Fibroblast of pulmonary artery (primary cell): ENCODE results near the gene KCNIP4.

Source experiments
- DNase-seq: peaks from one replicate; pipeline ENCODE4 v3.0.0-alpha.2; 2010; ENCODE audit warnings: low read depth
- H3K4me3 ChIP-seq: replicated peaks from 2 replicates; pipeline ENCODE4 v1.5.1; 2011; ENCODE audit warnings: low read depth, mild to moderate bottlenecking, control low read depth, low read length, moderate library complexity
- CTCF ChIP-seq: IDR thresholded peaks from 2 replicates; pipeline ENCODE4 v1.5.1; 2011; ENCODE audit warnings: mild to moderate bottlenecking, control low read depth, low read length, inconsistent platforms; ENCODE audit errors: missing control alignments

KCNIP4 gene

GRCh38 chr4:20683766-20684165 is 1264.8 kb downstream of the KCNIP4 start:
- H3K4me3 ChIP-seq: no peak overlapping the region
- TF ChIP-seq CTCF: no peak
- DNase-seq: no peak

GRCh38 chr4:20682853-20683252 is 1265.7 kb downstream of the KCNIP4 start:
- no peak overlapping the region for H3K4me3 ChIP-seq
- no peak for DNase-seq
- TF ChIP-seq CTCF: no peak

- H3K4me3 ChIP-seq: no peak overlapping the region
- no peak for DNase-seq
- no peak for TF ChIP-seq CTCF
Observed at GRCh38 chr4:20681271-20681670, 1267.3 kb downstream of the KCNIP4 start.

GRCh38 chr4:20680736-20681135 is 1267.8 kb downstream of the KCNIP4 start:
- no peak for DNase-seq
- no peak overlapping the region for H3K4me3 ChIP-seq
- no peak for TF ChIP-seq CTCF

- no peak overlapping the region for H3K4me3 ChIP-seq
- no peak for DNase-seq
- no peak for TF ChIP-seq CTCF
Observed at GRCh38 chr4:20679951-20680350, 1268.6 kb downstream of the KCNIP4 start.
